ENCODE data around the gene MAPK14. TPM values are rescaled to one million over a fixed set of nuclear protein-coding genes. Genes with fewer than 3 reads are reported as not detected.

MAPK14 gene
- total RNA-seq, 4 donors from 2014 or later: 85.2 to 201 (median 124) TPM

DNA sequence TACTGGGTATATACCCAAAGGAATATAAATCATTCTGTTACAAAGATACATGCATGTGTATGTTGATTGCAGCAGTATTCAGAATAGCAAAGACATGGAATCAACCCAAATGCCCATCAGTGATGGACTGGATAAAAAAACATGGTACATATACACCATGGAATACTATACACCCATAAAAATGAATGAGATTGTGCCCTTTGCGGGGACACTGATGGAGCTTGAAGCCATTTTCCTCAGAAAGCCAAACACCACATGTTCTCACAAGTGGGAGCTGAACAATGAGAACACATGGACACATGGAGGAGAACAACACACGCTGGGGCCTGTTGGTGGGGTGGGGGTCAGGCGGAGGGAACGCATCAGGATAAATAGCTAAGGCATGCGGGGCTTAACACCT, 61.4 kb downstream of the MAPK14 start:
- intact Hi-C loops (cut with DNase I): no loop called here
- Histone ChIP-seq H3K9me3 (no peaks in the 10 kb centered on the region), H3K4me3 (replicated peaks in 1 of 3) (no peak overlapping the region), H3K4me1 (no peaks in the 10 kb centered on the region), H3K36me3 (peaks cover 1 to 10% of the 10 kb centered on the region in 2 donors), H3K27ac (no peak overlapping the region), H3K27me3 (no peaks in the 10 kb centered on the region)
- no peak for TF ChIP-seq POLR2A (IDR thresholded peaks at IDR 0.05)
- TF ChIP-seq, protein P1, sequence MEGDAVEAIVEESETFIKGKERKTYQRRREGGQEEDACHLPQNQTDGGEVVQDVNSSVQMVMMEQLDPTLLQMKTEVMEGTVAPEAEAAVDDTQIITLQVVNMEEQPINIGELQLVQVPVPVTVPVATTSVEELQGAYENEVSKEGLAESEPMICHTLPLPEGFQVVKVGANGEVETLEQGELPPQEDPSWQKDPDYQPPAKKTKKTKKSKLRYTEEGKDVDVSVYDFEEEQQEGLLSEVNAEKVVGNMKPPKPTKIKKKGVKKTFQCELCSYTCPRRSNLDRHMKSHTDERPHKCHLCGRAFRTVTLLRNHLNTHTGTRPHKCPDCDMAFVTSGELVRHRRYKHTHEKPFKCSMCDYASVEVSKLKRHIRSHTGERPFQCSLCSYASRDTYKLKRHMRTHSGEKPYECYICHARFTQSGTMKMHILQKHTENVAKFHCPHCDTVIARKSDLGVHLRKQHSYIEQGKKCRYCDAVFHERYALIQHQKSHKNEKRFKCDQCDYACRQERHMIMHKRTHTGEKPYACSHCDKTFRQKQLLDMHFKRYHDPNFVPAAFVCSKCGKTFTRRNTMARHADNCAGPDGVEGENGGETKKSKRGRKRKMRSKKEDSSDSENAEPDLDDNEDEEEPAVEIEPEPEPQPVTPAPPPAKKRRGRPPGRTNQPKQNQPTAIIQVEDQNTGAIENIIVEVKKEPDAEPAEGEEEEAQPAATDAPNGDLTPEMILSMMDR (IDR thresholded peaks at IDR 0.05): no peak
- WGBS, 2 donors: 95 to 97% methylated on average over 5 of the region's 5 CpGs
- no peak for DNase-seq

DNA sequence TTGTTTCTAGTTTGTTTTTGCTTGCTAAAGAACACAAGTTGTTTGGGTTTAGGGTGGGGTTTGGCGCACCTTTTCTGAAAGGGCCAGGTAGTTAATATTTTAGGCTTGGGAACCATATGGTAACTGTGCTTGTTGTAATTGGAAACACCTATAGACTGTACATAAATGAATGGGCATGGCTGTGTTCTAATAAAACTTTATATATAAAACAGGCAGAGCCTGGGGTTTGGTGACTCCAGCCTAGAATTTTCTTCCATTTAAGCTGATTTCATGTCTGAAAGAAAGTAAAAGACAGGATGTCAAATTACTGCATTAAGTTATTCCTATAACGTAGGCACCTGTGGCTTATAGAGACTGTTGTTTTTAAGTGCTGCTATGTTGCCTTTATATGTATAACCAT, 66.6 kb downstream of the MAPK14 start:
- WGBS, 2 donors: 94 to 95% methylated on average over 2 of the region's 2 CpGs
- DNase-seq: no peak
- H3K27me3 ChIP-seq: no peaks in the 10 kb centered on the region
- H3K4me3 ChIP-seq (replicated peaks in 1 of 3): no peak overlapping the region
- intact Hi-C loops (cut with DNase I): loop anchor here (2.0 kb wide), 1 partner anchor 67 kb away; the partner anchor contains the start of gene MAPK14
- peaks cover 5 to 8% of the 10 kb centered on the region in 2 donors for H3K4me1 ChIP-seq
- no peak for TF ChIP-seq POLR2A (IDR thresholded peaks at IDR 0.05)
- TF ChIP-seq, protein P1 (IDR thresholded peaks at IDR 0.05): no peak
- peak overlapping the region in 1 of 3 donors; percentile 24 for H3K27ac ChIP-seq
- no peaks in the 10 kb centered on the region for H3K9me3 ChIP-seq
- H3K36me3 ChIP-seq: peaks cover 0 to 3% of the 10 kb centered on the region in 2 donors

DNA sequence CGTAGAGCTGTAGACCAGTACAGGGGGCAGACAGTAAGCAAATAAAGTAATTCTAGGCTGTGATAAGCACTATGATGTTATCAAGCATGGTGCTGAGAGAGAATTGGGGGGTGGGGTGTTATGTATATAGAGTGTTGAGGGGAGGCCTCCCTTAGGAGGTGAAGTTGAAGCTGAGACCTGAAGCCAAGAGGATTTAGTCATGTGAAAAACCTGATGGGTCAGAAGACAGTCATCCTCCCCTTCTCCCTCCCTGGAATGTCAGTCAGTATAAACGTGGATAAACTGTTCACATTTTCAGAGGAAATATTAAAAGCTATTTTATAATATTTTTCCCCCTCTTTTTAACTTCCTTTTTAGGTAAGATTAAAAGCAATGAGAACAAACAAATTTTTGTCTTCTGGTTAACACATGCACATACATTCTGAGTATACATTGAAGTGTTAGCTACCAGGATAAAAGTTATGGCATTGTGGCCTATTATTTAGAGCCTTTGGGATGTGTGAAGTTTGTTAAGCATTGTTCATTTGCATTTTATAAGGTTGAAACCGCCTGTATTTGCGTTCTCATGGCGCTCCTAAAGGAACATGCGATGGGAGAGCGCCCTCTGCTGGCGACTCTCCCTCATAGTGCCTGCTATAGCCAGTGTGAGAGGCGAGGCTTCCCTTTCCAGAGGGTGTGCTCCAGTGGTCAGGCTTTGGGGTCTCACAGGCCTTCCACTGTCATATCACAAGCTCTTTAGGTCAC, 67.3 kb downstream of the MAPK14 start:
- H3K4me3 ChIP-seq (replicated peaks in 1 of 3): no peak overlapping the region
- no peak for TF ChIP-seq POLR2A (IDR thresholded peaks at IDR 0.05)
- TF ChIP-seq, protein P1 (IDR thresholded peaks at IDR 0.05): peak; percentile 85 to 97 (median 91)
- DNase-seq: peak; percentile 84 to 87
- 12% methylated on average over 9 of the region's 9 CpGs for WGBS, 2 donors
- intact Hi-C loops (cut with DNase I): loop anchor here (2.0 kb wide), 1 partner anchor 68 kb away; the partner anchor contains the start of gene MAPK14
- peak overlapping the region in 1 of 3 donors; percentile 24 for H3K27ac ChIP-seq
- H3K36me3 ChIP-seq: peaks cover 0 to 3% of the 10 kb centered on the region in 2 donors
- H3K27me3 ChIP-seq: no peaks in the 10 kb centered on the region
- peaks cover 5 to 8% of the 10 kb centered on the region in 2 donors for H3K4me1 ChIP-seq
- no peaks in the 10 kb centered on the region for H3K9me3 ChIP-seq

DNA sequence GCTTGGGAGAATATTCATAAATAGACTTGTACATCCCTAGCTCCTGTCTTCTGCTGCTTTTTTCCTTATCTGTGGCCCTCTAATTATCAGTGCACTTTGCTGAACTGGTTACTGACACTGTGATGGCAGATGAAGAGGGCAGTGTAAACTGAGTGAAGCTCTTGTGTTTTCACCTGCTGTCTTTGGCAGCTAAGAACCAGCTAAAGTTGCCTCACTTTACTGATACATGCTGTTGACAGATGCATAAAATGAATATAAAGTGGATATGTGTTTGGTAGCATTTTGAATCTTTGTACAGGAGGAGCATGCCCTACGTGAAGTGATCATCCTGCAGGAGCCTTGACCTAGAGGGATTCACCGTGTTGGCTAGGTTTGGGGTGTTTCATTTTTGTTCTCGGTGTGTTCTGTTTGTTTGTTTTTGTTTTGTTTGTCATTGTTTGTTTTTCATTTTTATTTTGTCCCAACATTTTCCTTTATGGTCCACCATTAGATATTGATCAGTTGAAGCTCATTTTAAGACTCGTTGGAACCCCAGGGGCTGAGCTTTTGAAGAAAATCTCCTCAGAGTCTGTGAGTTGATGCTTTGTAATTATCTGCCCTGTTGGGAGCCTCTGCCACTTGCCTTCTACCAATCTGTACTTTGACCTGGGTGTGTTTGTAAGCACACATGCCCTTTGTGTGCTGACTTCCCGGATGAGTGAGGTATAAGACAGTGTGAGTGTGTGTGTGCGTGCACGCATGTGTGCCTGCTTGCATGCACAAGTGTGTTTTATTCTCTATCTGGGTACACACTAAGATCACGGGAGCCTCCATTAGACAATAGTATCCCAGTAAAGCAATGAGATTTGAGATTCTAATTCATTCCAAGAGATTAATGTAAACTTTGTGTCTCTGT, 68.1 kb downstream of the MAPK14 start:
- Histone ChIP-seq H3K27ac (no peak overlapping the region), H3K4me1 (peaks cover 5 to 8% of the 10 kb centered on the region in 2 donors), H3K4me3 (replicated peaks in 1 of 3) (no peak overlapping the region), H3K36me3 (peaks cover 0 to 3% of the 10 kb centered on the region in 2 donors), H3K9me3 (no peaks in the 10 kb centered on the region), H3K27me3 (no peaks in the 10 kb centered on the region)
- WGBS, 2 donors: 86 to 89% methylated on average over 8 of the region's 8 CpGs
- DNase-seq: no peak
- TF ChIP-seq, protein P1 (IDR thresholded peaks at IDR 0.05): peak in 2 of 6 experiments; percentile 6 to 10
- no peak for TF ChIP-seq POLR2A (IDR thresholded peaks at IDR 0.05)
- intact Hi-C loops (cut with DNase I): loop anchor here (2.0 kb wide), 1 partner anchor 69 kb away; the partner anchor contains the start of gene MAPK14
